IMR-90 (cell line): ENCODE data around the gene DSE. TPM values are rescaled to one million over a fixed set of nuclear protein-coding genes. Genes with fewer than 3 reads are reported as not detected.

Experiments
- ATAC-seq: fragments of 200-7000 bp; cut with Tn5 transposase; 2 replicates; pipeline ENCODE4 v1.9.1; 2020; ENCODE audit warnings: low read depth, mild to moderate bottlenecking, moderate library complexity
- BruUV-seq: library from RNA; stranded (reverse); fragments of 400-500 nt; replicated peaks from 2 replicates; lab custom pipeline; 2021; lab: Mats Ljungman, UMichigan
- CTCF ChIA-PET: fragments of 300-600 bp; formaldehyde crosslinking; extraction: SDS; loops from one replicate; lab custom pipeline; 2021; ENCODE audit warnings: antibody characterized with exemption; lab: Yijun Ruan, JAX
- POLR2A ChIA-PET: fragments of 300-600 bp; sonication (Branson Sonifier 250); formaldehyde crosslinking; loops from one replicate; lab custom pipeline; 2022; ENCODE audit warnings: antibody characterized with exemption; ENCODE audit not compliant: unreplicated experiment; lab: Charles Lee
- DNase-seq: peaks from one replicate; pipeline ENCODE4 v3.0.0; 2013
- H2AFZ ChIP-seq: replicated peaks from 2 replicates; pipeline ENCODE3; 2013; ENCODE audit warnings: low read length, mild to moderate bottlenecking; ENCODE audit not compliant: poor library complexity
- H2AK5ac ChIP-seq: 2 replicates; pipeline ENCODE4 v1.6.1; 2013; ENCODE audit warnings: low read depth, low read length, inconsistent platforms
- H2AK9ac ChIP-seq: replicated peaks from 2 replicates; pipeline ENCODE3; 2013; ENCODE audit warnings: mild to moderate bottlenecking, low read depth, low read length, moderate library complexity; ENCODE audit not compliant: poor library complexity
- H2BK120ac ChIP-seq: 2 replicates; pipeline ENCODE4 v1.6.1; 2013; ENCODE audit warnings: low read depth, low read length, inconsistent platforms
- H2BK15ac ChIP-seq: 3 replicates; pipeline ENCODE4 v1.6.1; 2013; ENCODE audit warnings: low read depth, low read length, inconsistent platforms
- H2BK20ac ChIP-seq: 2 replicates; pipeline ENCODE4 v1.6.1; 2013; ENCODE audit warnings: low read depth, mild to moderate bottlenecking, inconsistent platforms, low read length, moderate library complexity
- H2BK5ac ChIP-seq: 2 replicates; pipeline ENCODE4 v1.6.1; 2013; ENCODE audit warnings: mild to moderate bottlenecking, low read depth, low read length, inconsistent platforms; ENCODE audit not compliant: poor library complexity, severe bottlenecking
- H3K14ac ChIP-seq: replicated peaks from 2 replicates; pipeline ENCODE4 v1.6.1; 2013; ENCODE audit warnings: low read depth, low read length, inconsistent platforms
- H3K18ac ChIP-seq: 2 replicates; pipeline ENCODE4 v1.6.1; 2013; ENCODE audit warnings: low read depth, low read length, control low read depth
- H3K23ac ChIP-seq: 2 replicates; pipeline ENCODE4 v1.6.1; 2013; ENCODE audit warnings: low read depth, low read length, inconsistent platforms
- H3K27ac ChIP-seq: 2 replicates; pipeline ENCODE4 v1.5.1; 2013; ENCODE audit warnings: mild to moderate bottlenecking, control low read depth, low read length; ENCODE audit not compliant: insufficient read depth
- H3K27me3 ChIP-seq: 2 replicates; pipeline ENCODE4 v1.6.1; 2013; ENCODE audit warnings: low read length; ENCODE audit not compliant: control insufficient read depth, insufficient read depth
- H3K36me3 ChIP-seq: 2 replicates; pipeline ENCODE4 v1.6.1; 2013; ENCODE audit warnings: low read length, mixed read lengths; ENCODE audit not compliant: control insufficient read depth, insufficient read depth
- H3K4ac ChIP-seq: 2 replicates; pipeline ENCODE4 v1.6.1; 2013; ENCODE audit warnings: low read depth, low read length, inconsistent platforms
- H3K4me1 ChIP-seq: 2 replicates; pipeline ENCODE4 v1.6.1; 2013; ENCODE audit warnings: low read length, mixed read lengths; ENCODE audit not compliant: control insufficient read depth, insufficient read depth
- H3K4me2 ChIP-seq: 2 replicates; pipeline ENCODE4 v1.6.1; 2013; ENCODE audit warnings: low read depth, mild to moderate bottlenecking, control low read depth, low read length, moderate library complexity
- H3K4me3 ChIP-seq: 2 replicates; pipeline ENCODE4 v1.5.1; 2013; ENCODE audit warnings: low read depth, mild to moderate bottlenecking, control low read depth, low read length, moderate library complexity; ENCODE audit not compliant: insufficient read depth
- H3K56ac ChIP-seq: 2 replicates; pipeline ENCODE4 v1.6.1; 2013; ENCODE audit warnings: low read length, inconsistent platforms; ENCODE audit not compliant: insufficient read depth; ENCODE audit errors: extremely low read depth
- H3K79me1 ChIP-seq, 2 experiments: 2 replicates each; pipeline ENCODE4 v1.6.1; 2013; ENCODE audit warnings: low read length in 2 of 2, inconsistent platforms in 1 of 2, low read depth in 1 of 2
- H3K9ac ChIP-seq: 2 replicates; pipeline ENCODE4 v1.6.1; 2013; ENCODE audit warnings: low read depth, low read length, control low read depth
- H3K9me1 ChIP-seq: 2 replicates; pipeline ENCODE4 v1.6.1; 2013; ENCODE audit warnings: low read length, inconsistent platforms; ENCODE audit not compliant: insufficient read depth
- H3K9me3 ChIP-seq: 2 replicates; pipeline ENCODE4 v1.6.1; 2013; ENCODE audit warnings: low read length; ENCODE audit not compliant: control insufficient read depth, insufficient read depth
- H4K20me1 ChIP-seq: 2 replicates; pipeline ENCODE4 v1.6.1; 2013; ENCODE audit warnings: low read length, inconsistent platforms; ENCODE audit not compliant: insufficient read depth
- H4K5ac ChIP-seq: 2 replicates; pipeline ENCODE4 v1.6.1; 2013; ENCODE audit warnings: mild to moderate bottlenecking, low read depth, low read length, control low read depth
- H4K8ac ChIP-seq, 2 experiments: 2 replicates each; pipeline ENCODE4 v1.6.1; 2013; ENCODE audit warnings: low read depth in 2 of 2, low read length in 2 of 2, control low read depth in 1 of 2, inconsistent platforms in 1 of 2
- H4K91ac ChIP-seq: 2 replicates; pipeline ENCODE4 v1.6.1; 2013; ENCODE audit warnings: low read depth, low read length, inconsistent platforms; ENCODE audit not compliant: insufficient read depth
- RAD21 ChIP-seq: IDR thresholded peaks from 2 replicates; pipeline ENCODE4 v1.6.1; 2012; ENCODE audit warnings: low read length, improper control_type of control experiment
- RCOR1 ChIP-seq: IDR thresholded peaks from 2 replicates; pipeline ENCODE4 v1.6.1; 2012; ENCODE audit warnings: mild to moderate bottlenecking, low read length, improper control_type of control experiment; ENCODE audit not compliant: insufficient replicate concordance
- SMC3 ChIP-seq: fragments of 150-350 bp; IDR thresholded peaks from 2 replicates; pipeline ENCODE4 v1.6.1; 2016; ENCODE audit warnings: low read depth, mild to moderate bottlenecking, antibody characterized with exemption, low read length, moderate library complexity
- WGBS, 2 experiments: methylation state at CpG; one replicate each; pipeline versions ENCODE4 v1.1.5 to v1.1.7; 2013; ENCODE audit warnings: missing lambda C conversion rate in 2 of 2; ENCODE audit not compliant: insufficient read length in 1 of 2; ENCODE audit errors: extremely low coverage in 2 of 2; 5-methylcytosine and 5-hydroxymethylcytosine counted together
- dilution Hi-C: fragments of 300-500 bp; cut with HindIII; formaldehyde crosslinking; loops from one replicate; pipeline ENCODE4 v1.14.3; 2018; ENCODE audit warnings: low sequenced_read_pairs; ENCODE audit not compliant: unreplicated experiment
- in situ Hi-C: fragments of 300-500 bp; cut with MboI; formaldehyde crosslinking; loops from 3 replicates; pipeline ENCODE4 v1.14.3; 2019; ENCODE audit warnings: low sequenced_read_pairs, inconsistent platforms, mixed read lengths
- intact Hi-C: fragments of 100-400 bp; cut with micrococcal nuclease; formaldehyde crosslinking; loops from 2 replicates; pipeline ENCODE4 v1.10.0; 2022
- polyA plus RNA-seq, 3 experiments: library from polyadenylated mRNA; depleted of rRNA; stranded (reverse); fragments of >200 nt; gene quantifications; 2 replicates each; pipeline ENCODE4 v1.2.3, GENCODE V29; 2012; ENCODE audit warnings: low replicate concordance in 1 of 3
- total RNA-seq: library from RNA; depleted of rRNA; stranded (reverse); fragments of >200 nt; gene quantifications from 2 replicates; pipeline ENCODE4 v1.2.3, GENCODE V29; 2012

Gene DSE
- total and polyA plus RNA-seq, 2 of the 4 experiments (the other 2 are of a cell fraction): 48.0 to 154 TPM

DNA sequence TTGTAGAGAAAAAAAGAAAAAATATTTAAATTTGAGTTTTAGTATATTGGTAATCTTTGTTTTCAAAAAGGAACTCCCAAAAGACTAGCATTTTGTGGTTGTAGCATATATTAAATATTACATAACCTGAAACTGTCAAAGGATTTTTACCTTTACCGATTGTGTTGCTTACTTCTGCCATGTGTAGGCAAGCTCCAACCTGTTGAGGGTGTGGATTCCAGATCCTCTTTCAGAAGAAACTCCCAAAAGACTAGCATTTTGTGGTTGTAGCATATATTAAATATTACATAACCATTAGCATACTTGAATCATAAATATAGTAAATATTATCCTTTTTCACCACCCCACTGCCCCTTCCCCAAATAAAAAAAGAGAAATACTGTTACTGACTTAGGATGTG, 3.2 kb downstream of the DSE start:
- Histone ChIP-seq H3K9me3 (no peaks in the 10 kb centered on the region), H3K27me3 (no peaks in the 10 kb centered on the region), H2BK120ac (no peak overlapping the region), H4K91ac (no peak overlapping the region), H3K18ac (no peak overlapping the region), H3K4me1 (peaks cover 11% of the 10 kb centered on the region), H2AK5ac (no peak overlapping the region), H4K20me1 (peaks cover 39% of the 10 kb centered on the region), H3K27ac (no peak overlapping the region), H3K9me1 (peaks cover 12% of the 10 kb centered on the region), H2BK15ac (no peak overlapping the region), H3K79me1 (peaks cover 27 to 60% of the 10 kb centered on the region in 2 experiments), H3K4ac (no peak overlapping the region), H4K5ac (no peak overlapping the region), H3K23ac (no peak overlapping the region), H2AK9ac (no peak overlapping the region), H3K36me3 (no peaks in the 10 kb centered on the region), H2BK20ac (no peak overlapping the region), H3K4me2 (no peak overlapping the region), H3K9ac (no peak overlapping the region), H4K8ac (no peak overlapping the region), H3K56ac (no peak overlapping the region), H3K14ac (no peak overlapping the region), H2AFZ (no peak overlapping the region), H2BK5ac (no peak overlapping the region), H3K4me3 (no peak overlapping the region)
- ATAC-seq (no peak), DNase-seq (no peak)
- ChIA-PET CTCF (no interaction called here), POLR2A (interaction anchor here (1.0 kb wide), 1 partner anchor 15 kb away, joined by 4 read pairs; no protein-coding TSS in a partner anchor)
- in situ Hi-C loops (no loop called here), intact Hi-C loops (loop anchor here (5.0 kb wide), 1 partner anchor 87 kb away; no protein-coding TSS in a partner anchor), dilution Hi-C loops (no loop called here)
- no CpG with 5 or more reads among the region's 1 CpG for WGBS, 2 experiments
- TF ChIP-seq RAD21 (no peak), SMC3 (no peak), RCOR1 (no peak)
- no TSS peak for BruUV-seq
